8988T (cell line): ENCODE measurements around the gene AFM.
"Not testable (repeated sequence)": the region's sequence is repeated elsewhere in the genome, so short reads cannot be mapped to it uniquely, and the experiment has no call there.

Source experiments
- DNase-seq: peaks from one replicate; pipeline ENCODE4 v3.0.0; 2011

The AFM gene

GRCh38 chr4:73518340-73518739 lies 36.8 kb downstream of the AFM start:
- DNase-seq, result no peak

- no peak for DNase-seq
Observed at GRCh38 chr4:73520821-73521220, 39.3 kb downstream of the AFM start.

DNA sequence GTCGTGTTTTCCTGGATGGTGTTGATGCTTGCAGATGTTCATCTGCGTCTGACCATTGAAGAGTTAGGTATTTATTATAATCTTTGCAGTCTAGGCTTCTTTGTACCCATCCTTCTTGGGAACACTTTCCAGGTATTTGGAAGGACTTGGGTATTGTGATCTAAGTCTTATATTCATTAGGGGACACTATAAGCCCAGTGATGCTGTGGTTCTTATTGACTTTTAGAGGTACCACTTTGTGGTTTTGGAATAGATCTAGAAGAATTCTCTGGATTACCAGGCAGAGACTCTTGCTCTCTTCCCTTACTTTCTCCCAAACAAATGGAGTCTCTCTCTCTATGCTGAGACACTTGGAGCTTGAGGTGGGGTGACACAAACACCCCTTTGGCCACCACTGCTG lies 41.6 kb downstream of the AFM start:
- DNase-seq, result no peak

GRCh38 chr4:73525611-73526010 lies 44.1 kb downstream of the AFM start:
- DNase-seq, result no peak

DNA sequence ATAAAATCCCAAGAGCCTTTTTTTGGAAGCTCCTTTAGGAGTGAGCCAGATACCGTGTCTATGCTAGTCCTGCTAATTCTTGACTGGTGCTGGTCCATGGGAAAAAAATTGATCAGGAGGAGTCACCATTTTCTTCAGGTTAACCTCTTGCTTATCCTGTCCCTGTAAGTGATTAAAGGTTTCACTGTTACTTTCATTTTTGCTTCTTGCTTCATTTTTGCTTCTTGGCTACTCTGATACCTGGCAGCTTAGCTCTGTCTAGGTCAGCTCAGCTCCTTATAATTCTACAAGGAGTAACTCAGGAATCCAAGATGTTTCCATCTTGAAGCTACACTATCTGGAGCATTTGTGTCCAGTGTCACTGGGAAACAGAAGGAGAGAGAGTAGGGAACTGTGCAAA lies 45.7 kb downstream of the AFM start:
- DNase-seq, result no peak

GRCh38 chr4:73528171-73528570 lies 46.6 kb downstream of the AFM start:
- no peak for DNase-seq

- DNase-seq, result no peak
Observed at GRCh38 chr4:73533515-73534422, 52.2 kb downstream of the AFM start.

- DNase-seq, result no peak
Observed at GRCh38 chr4:73538162-73538561, 56.6 kb downstream of the AFM start.

- DNase-seq, result no peak
Observed at GRCh38 chr4:73539386-73539785, 57.8 kb downstream of the AFM start.

- DNase-seq, result no peak
Observed at GRCh38 chr4:73540826-73541225, 59.3 kb downstream of the AFM start.

GRCh38 chr4:73541251-73541650 lies 59.7 kb downstream of the AFM start:
- no peak for DNase-seq

- no peak for DNase-seq
Observed at GRCh38 chr4:73544620-73545019, 63.1 kb downstream of the AFM start.

- DNase-seq, result not testable (repeated sequence)
Observed at GRCh38 chr4:73550865-73551264, 69.3 kb downstream of the AFM start.
